ENCODE results near the gene CCDC112.
"Not testable (repeated sequence)": the region's sequence is repeated elsewhere in the genome, so short reads cannot be mapped to it uniquely, and the experiment has no call there.

CCDC112 gene

GRCh38 chr5:115257981-115258380 lies 38.5 kb downstream of the CCDC112 start:
- Histone ChIP-seq H3K27me3 (replicated peaks) (no peaks in the 10 kb centered on the region), H3K36me3 (replicated peaks) (no peaks in the 10 kb centered on the region), H3K4me3 (ENCODE audit: low read depth, low read length) (no peak overlapping the region), H3K27ac (no peak overlapping the region)
- DNase-seq: no peak
- in situ Hi-C loops (cut with HindIII; ENCODE audit: low pct_ligation_motif_present, low sequenced_read_pairs): no loop called here
- TF ChIP-seq CTCF (IDR thresholded peaks at IDR 0.05; ENCODE audit: low read depth, low read length, missing control alignments): no peak

GRCh38 chr5:115249379-115249778 lies 47.1 kb downstream of the CCDC112 start:
- DNase-seq; H3K4me3 ChIP-seq (ENCODE audit: low read depth, low read length); H3K36me3 ChIP-seq (replicated peaks); H3K27ac ChIP-seq; H3K27me3 ChIP-seq (replicated peaks); in situ Hi-C loops (cut with HindIII; ENCODE audit: low pct_ligation_motif_present, low sequenced_read_pairs): not testable (repeated sequence)

DNA sequence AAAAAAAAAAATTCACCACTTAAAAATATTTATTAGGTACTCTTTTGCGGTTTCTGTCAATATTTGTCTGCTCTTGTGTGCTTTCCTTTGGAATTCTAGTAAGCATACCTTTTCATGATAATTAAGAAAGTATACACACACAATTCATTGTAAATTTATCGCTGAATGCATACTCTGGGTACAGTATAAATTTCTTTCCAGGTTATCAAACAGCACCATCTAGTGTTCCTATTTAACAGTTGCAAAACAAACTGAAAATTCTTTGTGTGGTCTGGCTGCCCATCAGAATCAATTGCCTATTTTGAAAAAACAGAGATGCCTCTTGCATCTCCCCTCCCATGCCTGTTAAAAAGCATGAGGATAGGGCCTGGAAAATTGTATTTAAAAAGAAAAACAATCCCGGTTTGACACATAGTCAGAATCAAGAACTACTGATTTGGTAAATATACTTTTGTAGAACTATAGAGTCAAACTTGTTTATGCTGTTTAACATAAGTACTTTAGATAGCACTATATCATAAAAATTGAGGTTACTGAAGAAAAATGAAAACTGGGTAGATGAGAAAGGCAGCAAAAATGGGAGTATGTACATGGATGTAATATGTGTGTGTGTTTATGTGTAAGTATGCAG lies 50.0 kb downstream of the CCDC112 start:
- in situ Hi-C loops (cut with HindIII; ENCODE audit: low pct_ligation_motif_present, low sequenced_read_pairs): no loop called here
- H3K36me3 ChIP-seq (replicated peaks): no peaks in the 10 kb centered on the region
- peak; percentile 57 for TF ChIP-seq CTCF (IDR thresholded peaks at IDR 0.05; ENCODE audit: low read depth, low read length, missing control alignments)
- no peak overlapping the region for H3K27ac ChIP-seq
- no peak for DNase-seq
- H3K4me3 ChIP-seq (ENCODE audit: low read depth, low read length): no peak overlapping the region
- no peaks in the 10 kb centered on the region for H3K27me3 ChIP-seq (replicated peaks)

GRCh38 chr5:115243412-115243811 lies 53.0 kb downstream of the CCDC112 start:
- no peak for DNase-seq
- peak overlapping the region; percentile 3 for H3K27ac ChIP-seq
- in situ Hi-C loops (cut with HindIII; ENCODE audit: low pct_ligation_motif_present, low sequenced_read_pairs): no loop called here
- no peak overlapping the region for H3K4me3 ChIP-seq (ENCODE audit: low read depth, low read length)
- no peak for TF ChIP-seq CTCF (IDR thresholded peaks at IDR 0.05; ENCODE audit: low read depth, low read length, missing control alignments)
- H3K36me3 ChIP-seq (replicated peaks): peaks cover 10% of the 10 kb centered on the region
- no peaks in the 10 kb centered on the region for H3K27me3 ChIP-seq (replicated peaks)

GRCh38 chr5:115241881-115242642 lies 54.4 kb downstream of the CCDC112 start:
- TF ChIP-seq CTCF (IDR thresholded peaks at IDR 0.05; ENCODE audit: low read depth, low read length, missing control alignments): no peak
- no peak overlapping the region for H3K27ac ChIP-seq
- H3K36me3 ChIP-seq (replicated peaks): peaks cover 13% of the 10 kb centered on the region
- no peak for DNase-seq
- in situ Hi-C loops (cut with HindIII; ENCODE audit: low pct_ligation_motif_present, low sequenced_read_pairs): no loop called here
- H3K27me3 ChIP-seq (replicated peaks): no peaks in the 10 kb centered on the region
- no peak overlapping the region for H3K4me3 ChIP-seq (ENCODE audit: low read depth, low read length)

DNA sequence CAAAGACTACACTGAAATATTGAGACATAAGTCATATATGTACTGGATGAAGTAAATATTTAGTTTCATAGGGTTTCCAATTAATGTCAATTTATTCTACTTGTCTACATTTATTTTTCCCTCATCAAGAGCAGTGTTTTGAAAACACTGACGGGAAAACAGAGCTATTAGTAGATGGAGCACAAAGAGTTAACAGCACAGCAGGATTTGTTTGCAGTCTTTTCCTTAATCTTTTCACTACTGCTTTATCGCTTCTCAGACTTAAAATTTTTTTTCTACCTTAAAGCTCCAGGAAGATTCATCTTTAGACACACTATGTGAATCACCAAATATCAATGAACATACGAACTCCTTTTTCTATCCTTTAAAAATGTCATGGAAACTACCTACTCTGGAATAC lies 59.4 kb downstream of the CCDC112 start:
- no peak for TF ChIP-seq CTCF (IDR thresholded peaks at IDR 0.05; ENCODE audit: low read depth, low read length, missing control alignments)
- DNase-seq: no peak
- no peak overlapping the region for H3K4me3 ChIP-seq (ENCODE audit: low read depth, low read length)
- in situ Hi-C loops (cut with HindIII; ENCODE audit: low pct_ligation_motif_present, low sequenced_read_pairs): no loop called here
- no peaks in the 10 kb centered on the region for H3K27me3 ChIP-seq (replicated peaks)
- H3K27ac ChIP-seq: no peak overlapping the region
- peaks cover 14% of the 10 kb centered on the region for H3K36me3 ChIP-seq (replicated peaks)
